Head of caudate nucleus (tissue), 42 donors: ENCODE measurements around the gene LHFPL2.
"Not testable (repeated sequence)": the region's sequence is repeated elsewhere in the genome, so short reads cannot be mapped to it uniquely, and the experiment has no call there.

Experiments
- DNase-seq, 42 donors: peaks; one replicate each; pipeline versions ENCODE4 v3.0.0 to v3.0.0-alpha.2; 2020 to 2021; ENCODE audit warnings: mixed read lengths in 7 of 42
- intact Hi-C: fragments of 100-400 bp; cut with DNase I; formaldehyde crosslinking; loops from one replicate; pipeline ENCODE4 v1.15.0; 2022

LHFPL2 gene, protein sequence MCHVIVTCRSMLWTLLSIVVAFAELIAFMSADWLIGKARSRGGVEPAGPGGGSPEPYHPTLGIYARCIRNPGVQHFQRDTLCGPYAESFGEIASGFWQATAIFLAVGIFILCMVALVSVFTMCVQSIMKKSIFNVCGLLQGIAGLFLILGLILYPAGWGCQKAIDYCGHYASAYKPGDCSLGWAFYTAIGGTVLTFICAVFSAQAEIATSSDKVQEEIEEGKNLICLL

DNA sequence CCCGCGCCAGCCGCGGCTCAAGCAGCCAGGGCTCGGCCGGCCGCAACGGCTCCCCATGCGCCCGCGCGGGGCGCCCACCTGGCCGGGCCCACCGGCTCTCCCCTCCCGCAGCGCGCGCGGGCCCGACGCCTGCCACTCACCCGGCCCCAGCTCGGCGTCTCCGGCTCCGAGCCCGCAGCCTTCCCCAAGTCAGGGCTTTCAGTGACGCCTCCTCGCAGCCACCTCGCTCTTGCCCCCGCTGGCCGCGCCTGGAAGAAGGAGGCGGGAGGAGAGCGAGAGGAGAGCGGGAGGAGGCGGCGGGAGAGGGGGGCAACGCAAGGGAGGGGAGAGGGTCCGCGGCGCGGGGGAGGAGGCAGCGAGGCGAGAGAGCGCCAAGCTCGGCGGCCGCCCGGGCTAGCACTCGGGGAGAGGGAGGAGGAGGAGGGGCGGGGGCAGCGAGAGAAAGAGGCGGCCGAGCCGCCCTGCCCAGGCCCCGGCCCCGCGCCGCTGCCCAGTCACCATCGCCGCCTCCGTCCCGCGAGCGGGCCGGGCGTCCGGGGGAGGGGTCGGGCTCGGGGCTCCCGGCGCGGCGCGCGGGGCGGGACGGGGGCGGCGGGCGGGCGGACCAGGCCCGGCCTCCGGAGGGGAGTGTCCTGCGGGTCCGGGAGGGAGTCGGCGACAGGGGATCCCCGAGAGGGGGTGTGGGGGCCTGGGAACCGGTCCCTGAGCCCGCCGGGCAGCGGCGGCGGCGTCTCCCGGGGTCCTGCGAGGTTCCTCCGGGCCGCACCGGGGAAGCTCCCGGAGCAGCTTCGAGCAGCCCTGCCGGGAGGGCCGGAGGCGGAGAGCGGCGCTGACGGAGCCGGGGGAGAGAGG, at the start of gene LHFPL2:
Gene LHFPL2, minus strand, starts transcription at position 414 of the 852 bp plus-strand sequence. CDS start 138,559 bp downstream, outside the sequence.
- peak in 40 of 42 donors; percentile 40 to 87 (median 70) for DNase-seq
- intact Hi-C loops = loop anchor here (10.0 kb wide), 2 partner anchors 114 to 336 kb away; partner anchors contain the start of gene ARSB

DNA sequence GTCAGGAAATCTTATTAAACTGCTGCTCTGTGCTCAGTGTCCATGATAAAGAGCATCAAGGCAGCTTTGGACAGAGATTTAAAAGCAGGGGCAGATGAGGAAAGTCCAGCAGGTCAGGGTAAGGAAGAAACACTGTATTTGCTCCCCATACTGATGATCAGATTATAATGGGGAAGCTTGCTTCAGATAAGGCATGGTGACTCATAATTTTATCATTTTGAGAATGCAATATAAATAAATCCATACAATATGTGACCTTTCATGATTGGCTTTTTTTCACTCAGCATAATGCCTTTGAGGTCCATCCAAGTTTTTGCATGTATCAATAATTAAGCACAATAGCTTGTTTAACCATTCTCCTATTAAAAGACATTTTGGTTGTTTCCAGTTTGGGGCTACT, 48.1 kb upstream of the LHFPL2 start:
- DNase-seq = no peak
- intact Hi-C loops = no loop called here

DNA sequence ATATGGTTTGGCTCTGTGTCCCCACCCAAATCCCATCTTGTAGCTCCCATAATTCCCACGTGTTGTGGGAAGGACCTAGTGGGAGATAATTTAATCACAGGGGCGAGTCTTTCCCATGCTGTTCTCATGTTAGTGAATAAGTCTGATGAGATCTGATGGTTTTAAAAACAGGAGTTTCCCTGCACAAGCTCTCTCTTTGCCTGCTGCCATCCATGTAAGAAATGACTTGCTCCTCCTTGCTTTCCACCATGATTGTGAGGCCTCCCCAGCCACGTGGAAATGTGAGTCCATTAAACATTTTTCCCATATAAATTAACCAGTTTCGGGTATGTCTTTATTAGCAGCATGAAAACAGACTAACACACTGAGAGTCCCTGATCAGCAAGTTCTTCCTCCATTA, 47.5 kb upstream of the LHFPL2 start:
- intact Hi-C loops, DNase-seq: not testable (repeated sequence)

DNA sequence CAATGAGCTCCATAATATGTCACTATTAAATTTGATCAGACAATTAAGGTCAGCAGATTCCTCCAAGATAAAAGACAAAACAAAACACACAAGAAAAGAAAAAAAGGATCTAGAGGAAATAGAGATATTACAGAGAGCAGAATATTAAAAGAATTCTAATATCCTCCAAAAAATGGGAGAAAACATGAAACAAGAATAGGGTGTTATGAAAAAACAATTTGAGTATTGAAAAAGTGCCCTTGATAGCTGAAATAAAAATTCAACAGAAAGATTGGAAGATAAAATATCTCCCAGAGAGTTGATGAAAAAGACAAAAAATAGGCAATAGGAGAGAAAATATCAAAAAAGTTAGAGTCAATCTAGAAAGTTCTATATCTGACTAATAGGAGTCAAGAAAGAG, 44.8 kb upstream of the LHFPL2 start:
- DNase-seq = no peak
- intact Hi-C loops = no loop called here

DNA sequence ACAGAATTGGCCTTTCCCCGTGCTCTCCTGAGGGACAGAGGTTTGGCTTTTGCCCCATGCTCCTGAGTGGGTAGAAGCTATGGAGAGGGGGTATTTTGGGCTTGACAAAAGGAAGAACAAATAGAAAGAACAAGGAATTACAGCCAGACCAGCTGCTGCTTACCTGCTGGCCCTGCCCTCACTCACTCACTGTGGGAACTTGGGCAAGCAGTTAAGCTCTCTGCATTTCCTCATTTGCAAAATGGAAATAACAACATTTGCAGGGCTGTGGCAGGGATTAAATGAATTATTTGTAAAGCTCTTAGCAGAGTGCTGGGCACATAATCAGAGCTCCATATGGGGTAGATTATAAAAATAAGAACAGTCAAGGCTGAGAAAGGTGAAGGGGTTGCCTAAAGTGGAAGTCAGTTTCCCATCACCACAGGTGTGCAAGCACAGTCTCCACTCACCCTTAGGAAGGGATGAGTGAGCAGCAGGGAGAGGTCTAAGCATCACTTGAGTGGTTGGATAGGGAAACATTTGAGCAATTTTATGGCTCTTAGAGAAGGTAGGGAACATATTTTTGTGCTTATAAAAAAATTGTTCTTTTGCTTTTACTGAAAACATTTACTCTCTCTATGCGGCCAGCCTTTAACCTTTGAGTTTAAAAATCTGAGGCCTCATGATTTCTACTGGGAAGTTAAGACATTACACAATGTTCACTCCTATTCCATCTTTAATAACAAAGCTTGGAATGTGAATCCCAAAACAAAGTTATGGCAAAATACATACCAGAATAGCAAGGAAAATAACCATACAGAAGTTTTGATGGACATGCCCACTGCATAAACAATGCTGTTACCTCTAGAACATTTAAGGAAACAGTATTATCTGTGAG, 42.8 kb upstream of the LHFPL2 start:
- intact Hi-C loops = no loop called here
- DNase-seq = no peak

DNA sequence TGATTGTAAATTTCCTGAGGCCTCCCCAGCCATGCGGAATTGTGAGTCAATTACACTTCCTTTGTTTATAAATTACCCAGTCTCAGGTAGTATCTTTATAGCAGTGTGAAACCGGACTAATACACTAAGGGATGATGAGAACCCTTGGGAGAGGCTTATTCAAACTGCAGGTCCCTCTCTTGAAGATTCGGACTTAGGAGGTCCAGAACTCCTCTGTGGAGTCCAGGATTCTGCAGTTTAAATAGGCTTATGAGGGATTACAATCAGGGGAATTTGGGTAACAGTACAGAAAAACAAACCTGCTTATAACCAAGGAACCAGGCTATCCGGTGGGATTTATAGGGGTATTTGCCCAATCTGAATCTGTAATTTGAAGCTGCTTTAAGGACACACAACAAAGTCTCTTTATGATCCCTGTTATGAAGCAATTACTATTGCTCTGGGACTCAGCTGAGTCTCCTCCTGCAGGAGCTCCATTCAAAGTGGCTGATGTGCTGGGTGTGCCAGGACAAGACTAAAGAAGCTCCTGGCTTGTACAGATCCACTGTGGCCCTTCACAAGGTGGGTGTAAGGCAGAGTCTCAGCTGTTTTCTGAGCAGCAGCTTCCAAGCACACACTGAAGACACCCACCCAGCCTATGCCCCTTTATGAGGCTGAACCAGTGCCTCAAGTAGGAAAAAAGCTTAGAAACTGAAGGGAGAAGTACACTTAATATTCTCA, 41.8 kb upstream of the LHFPL2 start:
- DNase-seq = no peak

DNA sequence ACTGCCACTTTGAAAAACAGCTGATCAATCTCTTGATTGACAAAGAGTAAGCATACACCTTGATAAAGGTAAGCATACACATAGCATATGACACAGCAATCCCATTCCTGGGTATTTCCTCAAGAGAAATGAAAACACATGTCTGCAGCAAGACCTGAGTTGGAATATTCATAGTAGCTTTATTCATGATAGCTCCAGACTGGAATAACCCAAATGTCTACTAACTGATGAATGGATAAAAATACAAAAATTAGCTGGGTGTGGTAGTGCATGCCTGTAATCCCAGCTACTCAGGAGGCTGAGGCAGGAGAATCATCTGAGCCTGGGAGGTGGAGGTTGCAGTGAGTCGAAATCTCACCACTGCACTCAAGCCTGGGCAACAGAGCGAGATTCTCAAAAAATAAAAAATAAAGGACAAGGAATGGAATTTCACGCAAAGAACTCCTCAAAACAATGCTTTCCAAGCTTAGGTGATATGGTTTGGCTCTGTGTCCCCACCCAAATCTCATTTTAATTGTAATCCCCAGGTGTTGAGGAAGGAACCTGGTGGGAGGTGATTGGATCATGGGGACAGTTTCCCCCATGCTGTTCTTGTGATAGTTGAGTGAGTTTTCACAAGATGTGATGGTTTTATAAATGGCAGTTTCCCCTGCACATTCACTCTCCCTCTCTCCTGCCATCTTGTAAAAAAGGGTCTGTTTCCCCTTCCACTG, 41.1 kb upstream of the LHFPL2 start:
- no peak for DNase-seq
- intact Hi-C loops = no loop called here

More for the DNA sequence above, 41.8 kb upstream of the LHFPL2 start:
- intact Hi-C loops = no loop called here

DNA sequence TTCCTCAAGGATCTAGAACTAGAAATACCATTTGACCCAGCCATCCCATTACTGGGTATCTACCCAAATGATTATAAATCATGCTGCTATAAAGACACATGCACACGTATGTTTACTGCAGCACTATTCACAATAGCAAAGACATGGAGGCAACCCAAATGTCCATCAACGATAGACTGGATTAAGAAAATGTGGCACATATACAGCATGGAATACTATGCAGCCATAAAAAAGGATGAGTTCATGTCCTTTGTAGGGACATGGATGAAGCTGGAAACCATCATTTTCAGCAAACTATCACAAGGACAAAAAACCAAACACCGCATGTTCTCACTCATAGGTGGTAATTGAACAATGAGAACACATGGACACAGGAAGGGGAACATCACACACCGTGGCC, 38.9 kb upstream of the LHFPL2 start:
- intact Hi-C loops, DNase-seq: not testable (repeated sequence)

DNA sequence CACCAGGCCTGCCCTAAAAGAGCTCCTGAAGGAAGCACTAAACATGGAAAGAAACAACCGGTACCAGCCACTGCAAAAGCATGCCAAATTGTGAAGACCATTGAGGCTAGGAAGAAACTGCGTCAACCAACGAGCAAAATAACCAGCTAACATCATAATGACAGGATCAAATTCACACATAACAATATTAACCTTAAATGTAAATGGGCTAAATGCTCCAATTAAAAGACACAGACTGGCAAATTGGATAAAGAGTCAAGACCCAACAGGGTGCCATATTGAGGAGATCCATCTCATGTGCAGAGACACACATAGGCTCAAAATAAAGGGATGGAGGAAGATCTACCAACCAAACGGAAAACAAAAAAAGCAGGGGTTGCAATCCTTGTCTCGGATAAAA, 35.3 kb upstream of the LHFPL2 start:
- intact Hi-C loops = not testable (repeated sequence)

DNA sequence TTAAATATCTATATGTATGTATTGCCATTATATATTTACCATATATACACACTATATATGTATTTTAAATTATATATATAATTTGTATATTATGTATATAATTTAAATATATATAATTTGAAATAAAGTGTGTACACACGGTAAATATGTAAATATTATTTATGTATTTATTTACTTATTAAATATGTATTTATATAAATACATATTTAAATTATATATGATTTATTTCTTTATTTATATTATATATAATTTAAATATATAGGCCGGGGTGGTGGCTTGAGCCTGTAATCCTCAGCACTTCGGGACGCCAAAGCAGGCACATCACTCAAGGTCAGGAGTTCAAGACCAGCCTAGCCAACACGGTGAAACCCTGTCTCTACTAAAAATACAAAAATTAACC, 31.3 kb upstream of the LHFPL2 start:
- DNase-seq = no peak
- intact Hi-C loops = no loop called here

More for the DNA sequence above, 35.3 kb upstream of the LHFPL2 start:
- DNase-seq = not testable (repeated sequence)

DNA sequence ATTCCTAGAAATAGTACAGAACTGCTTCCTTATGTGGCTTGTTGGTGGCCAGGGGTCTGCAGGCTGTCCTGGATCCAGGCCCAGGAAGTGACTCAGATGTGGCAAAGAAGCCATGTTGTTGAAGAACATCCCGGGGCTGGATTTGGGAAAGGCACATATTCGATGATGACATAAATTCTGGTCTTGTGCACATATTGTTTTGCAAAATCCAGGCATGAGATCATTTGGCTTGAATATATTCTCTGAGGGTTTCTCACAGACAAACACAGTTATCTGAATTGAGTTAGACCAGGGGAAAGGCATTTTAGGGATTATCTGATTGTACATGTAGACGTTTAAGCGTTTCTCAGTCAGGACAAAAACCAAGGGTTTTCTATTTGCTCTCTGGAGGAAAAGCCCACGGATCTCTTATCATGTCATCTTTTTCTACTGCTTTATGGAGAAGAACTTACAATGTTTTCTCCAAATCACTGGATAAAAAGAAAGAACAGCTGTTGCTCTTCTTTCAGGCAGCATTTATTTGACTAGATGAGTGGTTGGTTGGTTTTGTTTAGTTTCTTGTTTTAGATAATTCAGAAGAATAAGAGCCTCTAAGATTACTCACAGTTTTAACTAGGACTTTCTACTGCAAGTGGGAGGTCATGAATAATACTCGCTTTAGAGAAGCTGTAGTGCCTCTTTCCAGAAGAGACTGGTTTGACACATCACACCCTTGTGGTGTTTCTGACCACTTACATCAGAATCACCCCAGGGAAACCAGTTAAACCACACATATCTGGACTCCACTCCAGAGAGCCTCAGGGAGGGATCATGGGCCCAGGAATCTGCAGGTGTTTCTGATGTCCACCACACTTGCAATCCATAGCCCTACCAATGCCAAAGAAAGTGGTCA, 29.5 kb upstream of the LHFPL2 start:
- intact Hi-C loops = no loop called here
- DNase-seq = no peak

DNA sequence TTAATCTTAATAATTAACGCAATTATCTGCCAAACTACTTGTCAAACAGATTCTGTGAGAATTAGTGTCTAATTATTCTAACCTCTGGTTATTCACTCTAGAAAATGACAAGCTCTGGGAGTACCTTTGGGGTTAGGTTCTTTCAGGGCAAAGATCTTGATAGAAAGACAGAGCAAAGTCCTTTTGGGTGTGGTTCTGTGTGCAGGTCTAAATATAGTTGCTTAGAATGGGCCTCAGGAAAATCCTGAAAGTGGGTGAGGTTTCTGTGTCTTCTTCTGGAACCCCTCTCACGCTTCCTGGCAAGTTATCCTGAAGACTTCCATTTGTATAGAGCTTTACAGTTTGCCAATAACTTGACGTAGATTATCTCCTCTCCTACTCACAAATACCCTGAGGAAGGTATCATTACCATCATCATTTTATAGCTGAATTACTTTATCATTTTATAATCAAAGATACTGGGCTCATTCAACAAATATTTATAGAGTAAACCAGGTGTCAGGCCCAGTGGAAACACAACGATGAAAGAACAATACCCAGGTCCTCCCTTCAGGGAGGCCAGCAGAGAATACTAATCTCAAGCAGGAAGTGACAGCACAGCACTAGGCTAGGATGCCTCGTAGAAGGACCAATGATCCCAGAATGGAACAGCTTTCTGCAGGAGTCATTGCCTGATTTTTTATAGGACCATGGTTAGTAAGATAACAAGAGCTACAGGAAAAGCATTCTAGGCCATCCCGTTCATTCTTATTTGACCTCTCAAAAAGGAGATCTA, 27.6 kb upstream of the LHFPL2 start:
- intact Hi-C loops = no loop called here
- DNase-seq = no peak

DNA sequence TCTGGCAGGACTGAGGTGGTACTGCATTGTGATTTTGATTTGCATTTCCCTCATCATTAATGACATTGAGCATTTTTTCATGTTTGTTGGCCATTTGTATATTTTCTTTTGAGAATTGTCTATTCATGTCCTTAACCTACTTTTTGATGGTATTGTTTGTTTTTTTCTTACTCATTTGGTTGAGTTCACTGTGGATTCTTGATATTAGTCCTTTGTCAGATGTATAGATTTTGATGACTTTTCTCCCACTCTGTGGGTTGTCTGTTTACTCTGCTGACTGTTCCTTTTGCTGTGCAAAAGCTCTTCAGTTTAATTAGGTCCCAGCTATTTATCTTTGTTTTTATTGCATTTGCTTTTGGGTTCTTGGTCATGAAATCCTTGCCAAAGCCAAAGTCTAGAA, 25.3 kb upstream of the LHFPL2 start:
- DNase-seq, intact Hi-C loops: not testable (repeated sequence)

DNA sequence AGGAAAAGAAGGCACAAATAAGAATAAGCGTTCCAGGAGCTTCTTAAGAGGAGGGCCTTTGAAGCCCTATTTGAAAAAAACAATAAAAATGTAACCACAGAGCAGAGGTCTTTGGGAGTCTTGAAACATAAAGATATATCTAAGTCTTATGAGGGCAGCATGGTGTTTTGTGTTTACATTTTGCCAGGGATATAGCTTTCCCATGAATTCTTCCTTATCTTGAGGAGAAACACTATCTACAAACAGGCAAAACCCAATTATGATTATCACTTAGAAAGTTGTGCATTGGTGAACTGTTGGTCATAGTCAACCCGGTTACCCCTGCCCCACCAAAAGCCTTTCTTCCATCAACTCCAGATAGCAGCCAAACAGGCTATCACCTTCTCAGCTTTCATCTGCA, 23.6 kb upstream of the LHFPL2 start:
- intact Hi-C loops = no loop called here
- DNase-seq = no peak

DNA sequence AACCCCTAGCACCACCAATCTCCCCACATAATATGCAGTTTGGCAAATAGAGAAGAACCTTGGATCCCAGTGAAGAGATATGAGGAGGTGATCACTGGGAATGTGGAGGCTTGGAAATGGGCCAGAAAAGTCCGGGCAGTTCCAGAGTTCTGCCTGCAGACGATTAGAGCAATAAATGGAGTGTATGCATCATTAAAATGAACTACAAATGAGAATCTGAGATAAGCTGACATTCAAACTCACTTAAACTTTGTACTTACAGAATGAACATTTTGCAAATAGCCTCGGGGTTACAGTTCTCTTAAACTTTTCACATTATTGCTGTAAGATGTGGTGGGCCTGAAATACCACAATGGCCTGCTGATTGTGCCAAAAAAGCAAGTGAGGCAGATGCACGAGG, 23.0 kb upstream of the LHFPL2 start:
- no peak for DNase-seq
- intact Hi-C loops = no loop called here

DNA sequence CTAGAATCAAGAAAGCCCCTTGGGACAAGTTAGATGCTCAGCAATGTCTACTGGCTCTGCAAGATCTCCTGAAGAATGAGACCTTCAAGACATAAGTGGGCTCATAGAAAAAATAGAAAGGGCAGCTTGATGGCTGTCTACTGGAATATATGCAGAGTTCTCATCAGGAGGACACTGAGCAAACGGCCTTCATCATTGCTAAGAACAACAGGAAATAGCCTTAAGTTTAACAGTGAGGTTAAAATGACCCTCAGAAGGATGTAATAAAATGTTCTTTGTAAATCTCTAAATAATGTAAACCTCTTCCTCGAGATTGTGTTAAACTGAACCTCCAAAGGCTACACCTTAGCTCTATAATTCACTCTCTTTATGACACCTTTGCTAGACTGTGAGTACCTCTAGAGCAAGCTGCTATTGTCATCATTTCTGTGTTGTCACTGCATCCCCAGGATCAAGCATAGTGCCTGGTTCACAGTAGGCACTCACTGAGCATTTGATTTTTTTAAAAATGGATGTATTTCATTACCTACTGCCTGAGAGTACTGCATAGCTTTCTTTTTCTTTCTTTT, 22.2 kb upstream of the LHFPL2 start:
- intact Hi-C loops = no loop called here
- no peak for DNase-seq
